Measurements from ENCODE around the gene HRH2.

Gene HRH2

GRCh38 chr5:175692996-175693710, 35.3 kb downstream of the HRH2 start:
- DNase-seq = peak; percentile 3

- DNase-seq = no peak
Measured at GRCh38 chr5:175693741-175694140, 35.9 kb downstream of the HRH2 start.

DNA sequence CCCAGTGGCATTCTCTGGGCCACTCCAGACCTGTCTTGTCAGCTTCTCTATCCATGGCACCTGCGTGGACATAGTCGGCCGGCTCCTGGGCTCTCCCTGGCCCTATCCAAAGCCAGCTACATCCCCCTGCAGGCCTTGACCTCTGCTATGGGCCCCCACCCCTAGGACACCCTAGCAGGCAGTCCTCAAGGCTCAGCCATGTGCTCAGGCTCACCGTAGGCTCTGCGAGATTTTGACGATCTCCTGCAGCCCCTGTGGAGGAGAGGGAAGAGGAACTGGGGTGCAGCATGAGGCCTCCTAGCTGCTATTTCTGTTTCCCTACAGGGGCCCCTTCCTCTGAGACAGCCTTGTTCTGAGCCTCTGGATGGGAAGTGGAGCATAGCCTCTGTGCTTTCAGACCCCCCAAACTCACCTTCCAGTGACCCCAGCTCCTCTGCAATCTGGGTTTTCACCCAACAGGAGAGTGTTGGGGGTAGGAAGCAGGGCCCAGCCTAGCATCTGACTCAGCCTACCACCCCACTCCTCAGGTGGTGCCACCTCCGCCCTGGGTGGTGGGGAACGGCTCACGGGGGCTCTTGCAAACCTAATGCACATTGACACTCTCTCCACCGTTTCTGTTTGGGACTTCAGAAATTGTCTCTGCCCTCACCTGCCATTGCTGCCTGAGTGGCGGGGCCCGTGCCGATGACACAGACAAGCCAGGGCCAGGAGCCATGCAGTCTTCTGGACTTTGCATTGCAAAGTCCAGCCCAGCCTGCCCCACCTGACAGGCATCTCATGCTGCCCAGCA, 36.7 kb downstream of the HRH2 start:
- no peak for DNase-seq

GRCh38 chr5:175695161-175696126, 37.6 kb downstream of the HRH2 start:
- no peak for DNase-seq

DNA sequence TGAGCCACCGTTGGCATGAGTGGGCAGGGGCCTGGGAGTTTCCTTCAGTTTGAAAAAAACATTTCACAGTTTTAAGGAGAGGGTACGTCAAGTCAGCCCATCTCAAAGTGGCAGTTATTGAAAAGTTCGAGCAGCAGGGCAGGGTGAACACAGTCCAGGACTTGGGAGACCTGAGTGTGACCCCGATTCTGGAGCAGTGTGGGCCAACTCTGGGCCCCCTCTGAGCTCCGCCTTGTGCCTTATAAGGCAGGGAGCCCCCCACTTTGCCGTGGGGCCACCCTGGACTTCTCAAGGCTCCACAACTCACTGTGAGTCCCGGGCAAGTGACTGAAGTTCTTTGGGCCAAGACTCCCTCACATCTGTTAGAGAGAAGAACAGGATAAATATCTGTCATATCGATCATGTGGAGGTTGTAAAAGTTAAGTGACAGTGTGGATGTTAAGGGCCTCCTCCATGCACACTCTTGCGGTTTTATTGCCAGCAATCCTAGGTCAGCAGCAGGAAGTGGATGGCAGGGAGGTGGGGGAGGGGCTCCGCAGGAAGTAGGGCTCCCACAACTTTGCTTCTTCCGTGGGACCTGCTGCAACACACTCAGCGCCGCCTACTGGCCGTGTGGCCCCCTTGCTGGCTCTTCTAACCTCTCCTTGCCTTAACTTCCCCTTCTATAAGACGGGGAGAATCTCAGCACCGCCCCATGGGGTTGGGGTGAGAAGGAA, 38.4 kb downstream of the HRH2 start:
- DNase-seq = peak; percentile 43

- DNase-seq = no peak
Measured at GRCh38 chr5:175696855-175697198, 39.0 kb downstream of the HRH2 start.

DNA sequence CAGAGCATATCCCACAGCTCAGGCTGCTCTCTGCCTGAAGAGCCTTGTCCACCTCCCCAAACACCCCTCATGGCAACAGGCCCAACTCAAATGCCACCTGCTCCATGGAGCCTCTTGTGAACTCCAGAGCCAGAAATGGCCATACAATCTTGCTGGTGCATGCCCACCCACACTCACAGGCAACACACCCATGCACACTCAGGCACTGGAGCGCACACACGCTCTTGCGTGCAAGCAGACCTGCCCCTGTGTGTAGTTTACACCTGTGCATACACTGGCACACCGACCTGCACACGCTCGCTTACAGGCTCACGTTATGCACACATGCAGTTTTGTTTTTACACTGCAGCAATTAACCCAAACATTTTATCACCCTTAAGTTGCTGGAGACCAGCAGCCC, 40.0 kb downstream of the HRH2 start:
- DNase-seq = no peak

DNA sequence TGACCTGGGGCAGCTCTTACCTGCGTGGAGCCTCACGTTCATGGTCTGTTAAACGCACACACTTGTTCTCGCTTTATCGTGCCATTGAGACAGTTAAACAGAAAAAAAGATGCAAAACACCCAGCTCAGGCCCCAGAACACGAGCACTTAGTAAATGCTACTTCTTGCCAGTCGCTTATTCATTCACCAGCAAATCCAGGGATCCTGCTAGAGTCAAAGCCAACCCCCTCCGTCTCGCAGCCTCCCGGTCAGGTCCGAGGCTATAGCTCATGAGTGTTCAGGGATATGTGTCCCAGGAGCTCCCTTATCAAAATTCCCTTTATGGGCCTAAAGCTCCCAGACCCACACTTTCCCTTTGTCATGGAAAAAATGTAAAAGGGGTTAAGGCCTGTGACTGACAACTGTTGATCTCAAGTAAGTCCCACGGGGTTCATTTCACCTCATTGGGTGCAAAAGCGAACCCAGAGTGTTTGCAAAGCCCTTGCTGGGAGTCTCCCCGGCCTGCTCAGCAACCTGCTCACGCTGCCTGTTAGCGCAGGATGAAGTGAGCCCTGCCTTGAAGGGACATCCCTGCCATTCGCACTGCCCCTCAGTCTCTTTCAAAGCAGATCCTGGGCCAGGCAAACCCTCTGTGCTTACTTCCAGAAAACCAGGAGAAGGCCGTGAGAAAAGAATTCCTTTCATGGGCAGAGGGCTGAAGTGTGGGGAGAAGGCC, 40.7 kb downstream of the HRH2 start:
- no peak for DNase-seq

GRCh38 chr5:175700991-175701390, 43.1 kb downstream of the HRH2 start:
- DNase-seq = peak; percentile 9

DNA sequence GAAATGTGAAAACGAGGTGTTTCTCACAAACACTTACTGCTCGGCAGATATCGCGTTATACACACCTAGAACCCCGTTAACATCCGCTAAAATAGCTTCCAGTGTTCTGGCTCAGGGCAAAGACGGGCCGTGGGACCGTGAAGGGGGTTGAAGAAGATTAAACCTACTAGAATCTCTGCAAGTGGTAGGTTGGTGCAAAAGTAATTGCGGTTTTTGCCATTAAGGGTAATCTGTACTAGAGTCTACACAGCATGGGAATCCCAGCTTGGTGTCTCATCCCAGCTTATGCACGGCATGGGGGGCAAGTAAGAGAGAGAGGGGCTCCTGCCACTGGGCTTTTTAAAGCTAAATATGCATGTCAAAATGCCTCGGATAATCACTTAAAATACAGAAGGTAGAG, 43.9 kb downstream of the HRH2 start:
- DNase-seq = no peak

GRCh38 chr5:175706499-175706898, 48.6 kb downstream of the HRH2 start:
- no peak for DNase-seq

- DNase-seq = no peak
Measured at GRCh38 chr5:175707751-175708375, 50.0 kb downstream of the HRH2 start.

DNA sequence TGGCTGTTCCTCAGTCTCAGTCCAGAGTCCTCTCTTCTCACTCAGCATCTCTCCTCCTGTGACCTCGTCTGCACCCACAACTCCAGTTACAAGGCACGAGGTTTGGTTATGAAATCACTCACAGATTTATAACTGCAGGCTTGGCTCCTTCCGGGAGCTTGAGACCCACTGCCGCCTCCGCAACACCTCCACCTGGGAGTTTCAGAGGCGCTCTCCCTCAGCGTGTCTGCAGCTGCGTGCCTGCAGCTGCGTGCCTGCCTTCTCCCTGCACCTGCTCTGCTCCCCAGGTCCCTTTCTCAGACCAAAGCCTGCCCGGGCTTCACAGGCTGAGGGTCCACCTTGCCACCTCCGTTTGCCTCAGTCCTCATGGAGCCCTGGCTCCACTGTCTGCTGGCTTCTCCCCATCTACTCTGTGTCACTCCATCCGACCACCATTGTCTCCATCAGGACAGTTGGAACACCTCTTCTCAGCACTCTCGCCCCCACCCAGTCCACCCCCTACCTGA, 51.5 kb downstream of the HRH2 start:
- no peak for DNase-seq

DNA sequence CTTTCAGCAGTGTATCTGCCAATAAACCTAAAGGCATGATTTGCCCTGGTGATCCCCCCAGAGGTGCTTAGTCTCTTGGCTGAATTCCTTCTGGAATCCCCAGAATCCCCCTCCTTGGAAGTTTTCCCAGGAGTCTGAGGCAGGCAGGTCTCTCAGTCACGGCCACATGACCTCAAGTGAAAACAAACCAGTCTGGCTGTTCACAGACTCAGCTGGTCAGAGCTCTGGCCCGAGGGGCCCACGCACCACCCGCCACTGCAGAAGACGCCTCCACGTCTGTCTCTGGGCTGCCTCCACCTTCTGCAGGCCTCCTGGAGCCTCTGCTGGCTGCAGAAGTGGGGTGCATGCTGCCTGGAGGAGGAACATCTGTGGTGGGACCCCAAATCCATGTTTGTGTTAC, 52.5 kb downstream of the HRH2 start:
- DNase-seq = no peak

- no peak for DNase-seq
Measured at GRCh38 chr5:175711031-175711430, 53.2 kb downstream of the HRH2 start.

- no peak for DNase-seq
Measured at GRCh38 chr5:175711472-175712312, 53.8 kb downstream of the HRH2 start.

DNA sequence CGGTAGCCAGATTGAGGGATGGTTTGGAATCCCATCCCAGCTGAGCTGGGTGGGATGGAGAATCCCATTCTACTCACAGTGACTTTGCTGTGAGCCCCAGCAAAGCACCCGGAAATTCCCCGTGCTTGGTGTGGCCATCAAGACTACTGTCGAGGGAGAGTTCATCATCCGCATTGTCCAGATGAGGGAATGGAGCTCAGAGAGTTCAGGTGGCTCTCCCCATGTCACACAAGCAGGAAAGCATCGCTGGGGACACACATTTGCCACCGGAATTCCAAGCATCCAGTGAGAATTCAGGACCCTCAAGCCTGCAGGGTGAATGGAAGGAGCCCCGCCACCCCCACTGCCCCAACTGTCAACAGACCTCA, 54.4 kb downstream of the HRH2 start:
- DNase-seq = no peak

DNA sequence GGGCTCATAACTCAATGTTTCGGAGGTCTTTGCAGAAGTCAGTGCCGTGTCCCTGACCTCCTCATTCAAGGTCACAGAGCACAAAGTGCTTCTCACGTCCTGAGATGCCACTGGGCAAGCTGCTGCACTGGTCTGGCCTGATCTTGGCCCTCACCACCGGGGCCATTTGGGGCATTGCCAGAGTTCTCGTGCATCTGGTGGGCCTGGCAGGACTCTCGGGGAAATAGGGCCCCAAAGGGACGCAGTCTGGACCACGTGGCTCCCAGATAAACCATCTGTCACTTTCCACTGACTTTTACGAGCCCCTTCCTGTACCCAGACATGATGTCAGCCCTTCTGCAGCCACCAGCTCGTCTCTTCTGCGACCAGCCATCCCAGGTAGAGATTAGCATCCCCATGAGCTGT, 54.8 kb downstream of the HRH2 start:
- DNase-seq = no peak

DNA sequence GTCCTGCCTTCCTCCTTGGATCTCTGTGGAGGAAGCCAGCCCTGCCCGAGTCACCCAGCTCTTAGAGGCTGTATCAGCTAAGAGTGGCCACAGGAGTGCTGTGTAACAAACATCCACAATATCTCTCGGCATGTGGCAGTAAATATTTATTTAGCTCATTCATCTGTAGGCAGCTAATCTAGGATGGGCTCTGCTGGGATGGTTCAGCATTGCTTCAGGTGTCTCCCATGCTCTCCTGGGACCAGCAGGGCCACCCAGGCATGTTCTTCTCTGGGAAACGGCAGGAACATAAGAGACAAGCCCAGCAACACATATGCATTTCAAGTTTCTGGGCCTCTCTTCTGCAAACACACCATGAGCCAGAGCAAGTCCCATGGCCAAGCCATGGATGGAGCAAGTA, 56.1 kb downstream of the HRH2 start:
- DNase-seq = no peak

GRCh38 chr5:175714479-175715085, 56.7 kb downstream of the HRH2 start:
- DNase-seq = no peak
